IMR-90 (cell line): ENCODE results near the gene DALRD3. TPM values are rescaled to one million over a fixed set of nuclear protein-coding genes. Genes with fewer than 3 reads are reported as not detected.

Experiments
- ATAC-seq: fragments of 200-7000 bp; cut with Tn5 transposase; 2 replicates; pipeline ENCODE4 v1.9.1; 2020; ENCODE audit warnings: low read depth, mild to moderate bottlenecking, moderate library complexity
- BruUV-seq: library from RNA; stranded (reverse); fragments of 400-500 nt; replicated peaks from 2 replicates; lab custom pipeline; 2021; lab: Mats Ljungman, UMichigan
- CTCF ChIA-PET: fragments of 300-600 bp; formaldehyde crosslinking; extraction: SDS; loops from one replicate; lab custom pipeline; 2021; ENCODE audit warnings: antibody characterized with exemption; lab: Yijun Ruan, JAX
- POLR2A ChIA-PET: fragments of 300-600 bp; sonication (Branson Sonifier 250); formaldehyde crosslinking; loops from one replicate; lab custom pipeline; 2022; ENCODE audit warnings: antibody characterized with exemption; ENCODE audit not compliant: unreplicated experiment; lab: Charles Lee
- DNase-seq: peaks from one replicate; pipeline ENCODE4 v3.0.0; 2013
- H2AFZ ChIP-seq: replicated peaks from 2 replicates; pipeline ENCODE3; 2013; ENCODE audit warnings: low read length, mild to moderate bottlenecking; ENCODE audit not compliant: poor library complexity
- H2AK5ac ChIP-seq: 2 replicates; pipeline ENCODE4 v1.6.1; 2013; ENCODE audit warnings: low read depth, low read length, inconsistent platforms
- H2AK9ac ChIP-seq: replicated peaks from 2 replicates; pipeline ENCODE3; 2013; ENCODE audit warnings: mild to moderate bottlenecking, low read depth, low read length, moderate library complexity; ENCODE audit not compliant: poor library complexity
- H2BK120ac ChIP-seq: 2 replicates; pipeline ENCODE4 v1.6.1; 2013; ENCODE audit warnings: low read depth, low read length, inconsistent platforms
- H2BK15ac ChIP-seq: 3 replicates; pipeline ENCODE4 v1.6.1; 2013; ENCODE audit warnings: low read depth, low read length, inconsistent platforms
- H2BK20ac ChIP-seq: 2 replicates; pipeline ENCODE4 v1.6.1; 2013; ENCODE audit warnings: low read depth, mild to moderate bottlenecking, inconsistent platforms, low read length, moderate library complexity
- H2BK5ac ChIP-seq: 2 replicates; pipeline ENCODE4 v1.6.1; 2013; ENCODE audit warnings: mild to moderate bottlenecking, low read depth, low read length, inconsistent platforms; ENCODE audit not compliant: poor library complexity, severe bottlenecking
- H3K14ac ChIP-seq: replicated peaks from 2 replicates; pipeline ENCODE4 v1.6.1; 2013; ENCODE audit warnings: low read depth, low read length, inconsistent platforms
- H3K18ac ChIP-seq: 2 replicates; pipeline ENCODE4 v1.6.1; 2013; ENCODE audit warnings: low read depth, low read length, control low read depth
- H3K23ac ChIP-seq: 2 replicates; pipeline ENCODE4 v1.6.1; 2013; ENCODE audit warnings: low read depth, low read length, inconsistent platforms
- H3K27ac ChIP-seq: 2 replicates; pipeline ENCODE4 v1.5.1; 2013; ENCODE audit warnings: mild to moderate bottlenecking, control low read depth, low read length; ENCODE audit not compliant: insufficient read depth
- H3K27me3 ChIP-seq: 2 replicates; pipeline ENCODE4 v1.6.1; 2013; ENCODE audit warnings: low read length; ENCODE audit not compliant: control insufficient read depth, insufficient read depth
- H3K36me3 ChIP-seq: 2 replicates; pipeline ENCODE4 v1.6.1; 2013; ENCODE audit warnings: low read length, mixed read lengths; ENCODE audit not compliant: control insufficient read depth, insufficient read depth
- H3K4ac ChIP-seq: 2 replicates; pipeline ENCODE4 v1.6.1; 2013; ENCODE audit warnings: low read depth, low read length, inconsistent platforms
- H3K4me1 ChIP-seq: 2 replicates; pipeline ENCODE4 v1.6.1; 2013; ENCODE audit warnings: low read length, mixed read lengths; ENCODE audit not compliant: control insufficient read depth, insufficient read depth
- H3K4me2 ChIP-seq: 2 replicates; pipeline ENCODE4 v1.6.1; 2013; ENCODE audit warnings: low read depth, mild to moderate bottlenecking, control low read depth, low read length, moderate library complexity
- H3K4me3 ChIP-seq: 2 replicates; pipeline ENCODE4 v1.5.1; 2013; ENCODE audit warnings: low read depth, mild to moderate bottlenecking, control low read depth, low read length, moderate library complexity; ENCODE audit not compliant: insufficient read depth
- H3K56ac ChIP-seq: 2 replicates; pipeline ENCODE4 v1.6.1; 2013; ENCODE audit warnings: low read length, inconsistent platforms; ENCODE audit not compliant: insufficient read depth; ENCODE audit errors: extremely low read depth
- H3K79me1 ChIP-seq, 2 experiments: 2 replicates each; pipeline ENCODE4 v1.6.1; 2013; ENCODE audit warnings: low read length in 2 of 2, inconsistent platforms in 1 of 2, low read depth in 1 of 2
- H3K9ac ChIP-seq: 2 replicates; pipeline ENCODE4 v1.6.1; 2013; ENCODE audit warnings: low read depth, low read length, control low read depth
- H3K9me1 ChIP-seq: 2 replicates; pipeline ENCODE4 v1.6.1; 2013; ENCODE audit warnings: low read length, inconsistent platforms; ENCODE audit not compliant: insufficient read depth
- H3K9me3 ChIP-seq: 2 replicates; pipeline ENCODE4 v1.6.1; 2013; ENCODE audit warnings: low read length; ENCODE audit not compliant: control insufficient read depth, insufficient read depth
- H4K20me1 ChIP-seq: 2 replicates; pipeline ENCODE4 v1.6.1; 2013; ENCODE audit warnings: low read length, inconsistent platforms; ENCODE audit not compliant: insufficient read depth
- H4K5ac ChIP-seq: 2 replicates; pipeline ENCODE4 v1.6.1; 2013; ENCODE audit warnings: mild to moderate bottlenecking, low read depth, low read length, control low read depth
- H4K8ac ChIP-seq, 2 experiments: 2 replicates each; pipeline ENCODE4 v1.6.1; 2013; ENCODE audit warnings: low read depth in 2 of 2, low read length in 2 of 2, control low read depth in 1 of 2, inconsistent platforms in 1 of 2
- H4K91ac ChIP-seq: 2 replicates; pipeline ENCODE4 v1.6.1; 2013; ENCODE audit warnings: low read depth, low read length, inconsistent platforms; ENCODE audit not compliant: insufficient read depth
- BHLHE40 ChIP-seq: fragments of 150-350 bp; IDR thresholded peaks from 2 replicates; pipeline ENCODE4 v1.6.1; 2016; ENCODE audit warnings: mild to moderate bottlenecking, low read depth, low read length
- CHD1 ChIP-seq: IDR thresholded peaks from 2 replicates; pipeline ENCODE4 v1.6.1; 2012; ENCODE audit warnings: low read depth, low read length, improper control_type of control experiment
- CTCF ChIP-seq: conservative IDR thresholded peaks from 2 replicates; pipeline ENCODE4 v1.5.1; 2012; ENCODE audit warnings: mild to moderate bottlenecking, low read depth, low read length, improper control_type of control experiment
- ELK1 ChIP-seq: fragments of 150-350 bp; IDR thresholded peaks from 2 replicates; pipeline ENCODE4 v1.6.1; 2016; ENCODE audit warnings: low read depth, mild to moderate bottlenecking, low read length, moderate library complexity, borderline replicate concordance
- FOS ChIP-seq: fragments of 150-350 bp; IDR thresholded peaks from 2 replicates; pipeline ENCODE4 v1.6.1; 2016; ENCODE audit warnings: low read depth, low read length
- MAZ ChIP-seq: IDR thresholded peaks from 2 replicates; pipeline ENCODE4 v1.6.1; 2012; ENCODE audit warnings: low read depth, mild to moderate bottlenecking, low read length, improper control_type of control experiment, moderate library complexity, borderline replicate concordance
- NFE2L2 ChIP-seq: fragments of 150-350 bp; IDR thresholded peaks from 2 replicates; pipeline ENCODE4 v1.6.1; 2016; ENCODE audit warnings: low read depth, mild to moderate bottlenecking, low read length
- POLR2A ChIP-seq: IDR thresholded peaks from 2 replicates; pipeline ENCODE4 v1.6.1; 2012; ENCODE audit warnings: mild to moderate bottlenecking, low read depth, low read length
- RAD21 ChIP-seq: IDR thresholded peaks from 2 replicates; pipeline ENCODE4 v1.6.1; 2012; ENCODE audit warnings: low read length, improper control_type of control experiment
- RCOR1 ChIP-seq: IDR thresholded peaks from 2 replicates; pipeline ENCODE4 v1.6.1; 2012; ENCODE audit warnings: mild to moderate bottlenecking, low read length, improper control_type of control experiment; ENCODE audit not compliant: insufficient replicate concordance
- SMC3 ChIP-seq: fragments of 150-350 bp; IDR thresholded peaks from 2 replicates; pipeline ENCODE4 v1.6.1; 2016; ENCODE audit warnings: low read depth, mild to moderate bottlenecking, antibody characterized with exemption, low read length, moderate library complexity
- WGBS, 2 experiments: methylation state at CpG; one replicate each; pipeline versions ENCODE4 v1.1.5 to v1.1.7; 2013; ENCODE audit warnings: missing lambda C conversion rate in 2 of 2; ENCODE audit not compliant: insufficient read length in 1 of 2; ENCODE audit errors: extremely low coverage in 2 of 2; 5-methylcytosine and 5-hydroxymethylcytosine counted together
- dilution Hi-C: fragments of 300-500 bp; cut with HindIII; formaldehyde crosslinking; loops from one replicate; pipeline ENCODE4 v1.14.3; 2018; ENCODE audit warnings: low sequenced_read_pairs; ENCODE audit not compliant: unreplicated experiment
- in situ Hi-C: fragments of 300-500 bp; cut with MboI; formaldehyde crosslinking; loops from 3 replicates; pipeline ENCODE4 v1.14.3; 2019; ENCODE audit warnings: low sequenced_read_pairs, inconsistent platforms, mixed read lengths
- intact Hi-C: fragments of 100-400 bp; cut with micrococcal nuclease; formaldehyde crosslinking; loops from 2 replicates; pipeline ENCODE4 v1.10.0; 2022
- polyA plus RNA-seq, 3 experiments: library from polyadenylated mRNA; depleted of rRNA; stranded (reverse); fragments of >200 nt; gene quantifications; 2 replicates each; pipeline ENCODE4 v1.2.3, GENCODE V29; 2012; ENCODE audit warnings: low replicate concordance in 1 of 3
- total RNA-seq: library from RNA; depleted of rRNA; stranded (reverse); fragments of >200 nt; gene quantifications from 2 replicates; pipeline ENCODE4 v1.2.3, GENCODE V29; 2012
- TF ChIP-seq, protein P1 (sequence below): fragments of 150-350 bp; IDR thresholded peaks from 2 replicates; pipeline ENCODE4 v1.6.1; 2017; ENCODE audit warnings: mild to moderate bottlenecking, antibody characterized with exemption, low read length, low read depth

Gene DALRD3
- total and polyA plus RNA-seq, 2 of the 4 experiments (the other 2 are of a cell fraction): 27.8 to 42.2 TPM

- H4K91ac ChIP-seq: no peak overlapping the region
- H2AK5ac ChIP-seq: no peak overlapping the region
- H2BK20ac ChIP-seq: no peak overlapping the region
- CTCF ChIA-PET: no interaction called here
- in situ Hi-C loops: no loop called here
- no peak overlapping the region for H3K23ac ChIP-seq
- peaks cover 43% of the 10 kb centered on the region for H3K36me3 ChIP-seq
- H4K5ac ChIP-seq: no peak overlapping the region
- intact Hi-C loops: no loop called here
- peaks cover 2% of the 10 kb centered on the region; the same call in 1 of the 2 replicates for H3K4me1 ChIP-seq
- no peak overlapping the region for H3K4me2 ChIP-seq
- dilution Hi-C loops: no loop called here
- H2BK120ac ChIP-seq: no peak overlapping the region
- no peaks in the 10 kb centered on the region for H3K27me3 ChIP-seq
- no peak overlapping the region for H4K8ac ChIP-seq
- no peak overlapping the region for H3K18ac ChIP-seq
- TF ChIP-seq MAZ (no peak), POLR2A (no peak), RAD21 (no peak), BHLHE40 (no peak), NFE2L2 (no peak), ELK1 (no peak), RCOR1 (no peak), CTCF (no peak), SMC3 (no peak), CHD1 (no peak), FOS (no peak)
- TF ChIP-seq, protein P1, sequence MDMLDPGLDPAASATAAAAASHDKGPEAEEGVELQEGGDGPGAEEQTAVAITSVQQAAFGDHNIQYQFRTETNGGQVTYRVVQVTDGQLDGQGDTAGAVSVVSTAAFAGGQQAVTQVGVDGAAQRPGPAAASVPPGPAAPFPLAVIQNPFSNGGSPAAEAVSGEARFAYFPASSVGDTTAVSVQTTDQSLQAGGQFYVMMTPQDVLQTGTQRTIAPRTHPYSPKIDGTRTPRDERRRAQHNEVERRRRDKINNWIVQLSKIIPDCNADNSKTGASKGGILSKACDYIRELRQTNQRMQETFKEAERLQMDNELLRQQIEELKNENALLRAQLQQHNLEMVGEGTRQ: no peak
- H2AK9ac ChIP-seq: no peak overlapping the region
- H3K14ac ChIP-seq: no peak overlapping the region
- H3K27ac ChIP-seq: no peak overlapping the region
- no peaks in the 10 kb centered on the region for H3K9me1 ChIP-seq
- no peak overlapping the region for H3K56ac ChIP-seq
- H4K20me1 ChIP-seq: no peaks in the 10 kb centered on the region
- no peak overlapping the region for H2BK15ac ChIP-seq
- H3K4ac ChIP-seq: no peak overlapping the region
- H3K9me3 ChIP-seq: no peaks in the 10 kb centered on the region
- BruUV-seq: no TSS peak
- POLR2A ChIA-PET: interaction anchor here (0.6 kb wide), 1 partner anchor 769 kb away, joined by 9 read pairs; the partner anchor contains the start of gene INKA1
- H2BK5ac ChIP-seq: no peak overlapping the region
- H3K4me3 ChIP-seq: no peak overlapping the region
- H2AFZ ChIP-seq: no peak overlapping the region
- 90% methylated on average over 2 of the region's 2 CpGs; no CpG with 5 or more reads in 1 of the 2 experiments for WGBS, 2 experiments
- H3K9ac ChIP-seq: no peak overlapping the region
- ATAC-seq (no peak), DNase-seq (no peak)
- H3K79me1 ChIP-seq: peaks cover 11 to 27% of the 10 kb centered on the region in 2 experiments
Measured at GRCh38 chr3:49034650-49035049, 16.3 kb upstream of the DALRD3 start.
